ENCODE measurements around the gene FADS2. TPM values are rescaled to one million over a fixed set of nuclear protein-coding genes. Genes with fewer than 3 reads are reported as not detected.

FADS2 gene
- total and polyA plus RNA-seq, 2 of the 13 experiments (the other 11 are each of a cell fraction or from before 2014, with no cell fraction given), result 90.1 to 124 TPM

DNA sequence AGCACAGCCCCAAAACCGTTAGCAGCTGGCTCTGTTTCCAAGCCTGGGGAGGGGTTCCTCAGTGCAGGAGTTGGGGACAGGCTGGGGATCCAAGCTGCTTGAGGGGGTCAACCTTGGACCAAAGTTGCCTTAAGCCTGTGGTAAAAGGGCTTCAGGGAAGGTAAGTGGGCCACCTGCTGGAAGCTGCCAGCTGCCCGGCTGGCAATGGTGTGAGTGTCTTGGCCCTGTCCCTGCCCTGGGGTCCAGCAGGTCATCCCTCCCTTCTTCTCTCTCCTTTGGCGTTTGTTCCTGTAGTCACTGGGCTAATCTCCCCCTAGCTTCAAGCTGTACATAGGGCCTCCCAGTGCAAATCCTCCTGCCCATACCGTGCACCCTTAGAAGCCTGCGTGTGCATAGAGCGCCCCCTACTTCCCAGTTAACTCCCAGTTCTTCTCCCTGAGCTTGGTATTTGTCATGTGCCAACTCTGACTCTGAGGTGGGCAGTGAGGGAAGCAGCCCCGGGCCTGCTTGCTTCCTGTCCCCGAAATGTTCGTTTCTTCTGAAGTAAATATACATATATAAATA lies 40.1 kb upstream of the FADS2 start (continued):
- peak in 1 of 2 experiments; percentile 45; a peak in 1 of 4 replicates for TF ChIP-seq POLR2A (IDR thresholded peaks at IDR 0.05; ENCODE audit: insufficient read depth in 1 of 2, low read depth in 2 of 2, low read length in 2 of 2)
- TF ChIP-seq HOXA7 (CRISPR knock-in tag; IDR thresholded peaks at IDR 0.05), result no peak
- TF ChIP-seq ZFX (CRISPR knock-in tag; IDR thresholded peaks at IDR 0.05; ENCODE audit: low read depth), result no peak
- TF ChIP-seq, protein P1, sequence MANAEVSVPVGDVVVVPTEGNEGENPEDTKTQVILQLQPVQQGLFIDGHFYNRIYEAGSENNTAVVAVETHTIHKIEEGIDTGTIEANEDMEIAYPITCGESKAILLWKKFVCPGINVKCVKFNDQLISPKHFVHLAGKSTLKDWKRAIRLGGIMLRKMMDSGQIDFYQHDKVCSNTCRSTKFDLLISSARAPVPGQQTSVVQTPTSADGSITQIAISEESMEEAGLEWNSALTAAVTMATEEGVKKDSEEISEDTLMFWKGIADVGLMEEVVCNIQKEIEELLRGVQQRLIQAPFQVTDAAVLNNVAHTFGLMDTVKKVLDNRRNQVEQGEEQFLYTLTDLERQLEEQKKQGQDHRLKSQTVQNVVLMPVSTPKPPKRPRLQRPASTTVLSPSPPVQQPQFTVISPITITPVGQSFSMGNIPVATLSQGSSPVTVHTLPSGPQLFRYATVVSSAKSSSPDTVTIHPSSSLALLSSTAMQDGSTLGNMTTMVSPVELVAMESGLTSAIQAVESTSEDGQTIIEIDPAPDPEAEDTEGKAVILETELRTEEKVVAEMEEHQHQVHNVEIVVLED (CRISPR knock-in tag; IDR thresholded peaks at IDR 0.05; ENCODE audit: borderline replicate concordance), result no peak
- TF ChIP-seq, protein P2, sequence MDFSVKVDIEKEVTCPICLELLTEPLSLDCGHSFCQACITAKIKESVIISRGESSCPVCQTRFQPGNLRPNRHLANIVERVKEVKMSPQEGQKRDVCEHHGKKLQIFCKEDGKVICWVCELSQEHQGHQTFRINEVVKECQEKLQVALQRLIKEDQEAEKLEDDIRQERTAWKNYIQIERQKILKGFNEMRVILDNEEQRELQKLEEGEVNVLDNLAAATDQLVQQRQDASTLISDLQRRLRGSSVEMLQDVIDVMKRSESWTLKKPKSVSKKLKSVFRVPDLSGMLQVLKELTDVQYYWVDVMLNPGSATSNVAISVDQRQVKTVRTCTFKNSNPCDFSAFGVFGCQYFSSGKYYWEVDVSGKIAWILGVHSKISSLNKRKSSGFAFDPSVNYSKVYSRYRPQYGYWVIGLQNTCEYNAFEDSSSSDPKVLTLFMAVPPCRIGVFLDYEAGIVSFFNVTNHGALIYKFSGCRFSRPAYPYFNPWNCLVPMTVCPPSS (IDR thresholded peaks at IDR 0.05), result no peak
- TF ChIP-seq, protein P3, sequence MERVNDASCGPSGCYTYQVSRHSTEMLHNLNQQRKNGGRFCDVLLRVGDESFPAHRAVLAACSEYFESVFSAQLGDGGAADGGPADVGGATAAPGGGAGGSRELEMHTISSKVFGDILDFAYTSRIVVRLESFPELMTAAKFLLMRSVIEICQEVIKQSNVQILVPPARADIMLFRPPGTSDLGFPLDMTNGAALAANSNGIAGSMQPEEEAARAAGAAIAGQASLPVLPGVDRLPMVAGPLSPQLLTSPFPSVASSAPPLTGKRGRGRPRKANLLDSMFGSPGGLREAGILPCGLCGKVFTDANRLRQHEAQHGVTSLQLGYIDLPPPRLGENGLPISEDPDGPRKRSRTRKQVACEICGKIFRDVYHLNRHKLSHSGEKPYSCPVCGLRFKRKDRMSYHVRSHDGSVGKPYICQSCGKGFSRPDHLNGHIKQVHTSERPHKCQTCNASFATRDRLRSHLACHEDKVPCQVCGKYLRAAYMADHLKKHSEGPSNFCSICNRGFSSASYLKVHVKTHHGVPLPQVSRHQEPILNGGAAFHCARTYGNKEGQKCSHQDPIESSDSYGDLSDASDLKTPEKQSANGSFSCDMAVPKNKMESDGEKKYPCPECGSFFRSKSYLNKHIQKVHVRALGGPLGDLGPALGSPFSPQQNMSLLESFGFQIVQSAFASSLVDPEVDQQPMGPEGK (CRISPR knock-in tag; IDR thresholded peaks at IDR 0.05), result no peak
- peak; percentile 76 for TF ChIP-seq AKAP8 (CRISPR knock-in tag; IDR thresholded peaks at IDR 0.05)
- no peak for TF ChIP-seq HNF1A (IDR thresholded peaks at IDR 0.05; ENCODE audit: low read depth)
- no peak for TF ChIP-seq HNF1A (CRISPR knock-in tag; IDR thresholded peaks at IDR 0.05; ENCODE audit: borderline replicate concordance)
- peak; percentile 29 for TF ChIP-seq TEAD3 (CRISPR knock-in tag; optimal IDR thresholded peaks at IDR 0.05; ENCODE audit: borderline replicate concordance)
- TF ChIP-seq NCOA1 (CRISPR knock-in tag; IDR thresholded peaks at IDR 0.05), result no peak
- TF ChIP-seq RBM22 (optimal IDR thresholded peaks at IDR 0.05; ENCODE audit: low read length), result peak; percentile 81
- no peak for TF ChIP-seq SPEN (CRISPR knock-in tag; IDR thresholded peaks at IDR 0.05; ENCODE audit: low read depth)
- no peak for TF ChIP-seq PHF20 (CRISPR knock-in tag; IDR thresholded peaks at IDR 0.05)
- no peak for TF ChIP-seq YEATS2 (CRISPR knock-in tag; IDR thresholded peaks at IDR 0.05; ENCODE audit: borderline replicate concordance)
- TF ChIP-seq ZNF768 (CRISPR knock-in tag; IDR thresholded peaks at IDR 0.05), result no peak
- TF ChIP-seq ISL2 (CRISPR knock-in tag; IDR thresholded peaks at IDR 0.05), result 0 out of 2 replicates have a peak, but pooled peaks have one; percentile 30
- no peak for TF ChIP-seq ZFP62 (CRISPR knock-in tag; IDR thresholded peaks at IDR 0.05)
- no peak for TF ChIP-seq ZNF430 (CRISPR knock-in tag; IDR thresholded peaks at IDR 0.05)
- peak; percentile 58; the same call in 1 of the 2 replicates for TF ChIP-seq KDM2A (CRISPR knock-in tag; IDR thresholded peaks at IDR 0.05; ENCODE audit: borderline replicate concordance, low read depth)
- no peak for TF ChIP-seq ZNF589 (CRISPR knock-in tag; conservative IDR thresholded peaks at IDR 0.05)
- peak; percentile 79 for TF ChIP-seq STAG1 (CRISPR knock-in tag; IDR thresholded peaks at IDR 0.05)

Measured in HepG2 (cell line).